GM23248 (cell line): ENCODE measurements around the gene TRIM3. TPM values are rescaled to one million over a fixed set of nuclear protein-coding genes. Genes with fewer than 3 reads are reported as not detected.
A peak's percentile ranks its signal among the peaks of the same experiment; 100 is the strongest.

Source experiments
- DNase-seq: peaks from one replicate; pipeline ENCODE4 v3.0.0-alpha.2; 2015
- H2AFZ ChIP-seq: fragments of 200-600 bp; sonication (generic); 2 replicates; pipeline ENCODE4 v1.6.1; 2016; ENCODE audit warnings: antibody characterized with exemption
- H3F3A ChIP-seq: fragments of 200-600 bp; sonication (generic); 2 replicates; pipeline ENCODE4 v1.6.1; 2016; ENCODE audit warnings: mild to moderate bottlenecking, antibody characterized with exemption, mixed run types; ENCODE audit not compliant: insufficient read depth
- H3K27ac ChIP-seq: fragments of 200-600 bp; sonication (generic); 2 replicates; pipeline ENCODE4 v1.5.1; 2016; ENCODE audit warnings: mild to moderate bottlenecking
- H3K27me3 ChIP-seq: fragments of 200-600 bp; sonication (generic); replicated peaks from 2 replicates; pipeline ENCODE4 v1.6.1; 2016; ENCODE audit warnings: mild to moderate bottlenecking; ENCODE audit not compliant: insufficient read depth
- H3K36me3 ChIP-seq: fragments of 200-600 bp; sonication (generic); 2 replicates; pipeline ENCODE4 v1.6.1; 2016; ENCODE audit warnings: low read depth, mild to moderate bottlenecking
- H3K4me1 ChIP-seq: fragments of 200-600 bp; sonication (generic); 2 replicates; pipeline ENCODE4 v1.6.1; 2016; ENCODE audit warnings: mild to moderate bottlenecking; ENCODE audit not compliant: insufficient read depth
- H3K4me2 ChIP-seq: fragments of 200-600 bp; sonication (generic); one replicate; pipeline ENCODE4 v1.6.1; 2016; ENCODE audit warnings: mild to moderate bottlenecking; ENCODE audit not compliant: unreplicated experiment
- H3K4me3 ChIP-seq: fragments of 200-600 bp; sonication (generic); 2 replicates; pipeline ENCODE4 v1.5.1; 2016; ENCODE audit warnings: mild to moderate bottlenecking
- H3K79me2 ChIP-seq: fragments of 200-600 bp; sonication (generic); 2 replicates; pipeline ENCODE4 v1.6.1; 2016; ENCODE audit warnings: mild to moderate bottlenecking; ENCODE audit not compliant: insufficient read depth
- H3K9ac ChIP-seq: fragments of 200-600 bp; sonication (generic); 2 replicates; pipeline ENCODE4 v1.6.1; 2016; ENCODE audit warnings: mild to moderate bottlenecking
- H3K9me2 ChIP-seq: fragments of 200-600 bp; sonication (generic); 2 replicates; pipeline ENCODE4 v1.6.1; 2016; ENCODE audit warnings: mixed run types, mild to moderate bottlenecking, moderate library complexity; ENCODE audit not compliant: insufficient read depth
- H3K9me3 ChIP-seq: fragments of 200-600 bp; sonication (generic); one replicate; pipeline ENCODE4 v1.6.1; 2017; ENCODE audit warnings: low read depth
- H4K20me1 ChIP-seq: fragments of 200-600 bp; sonication (generic); 2 replicates; pipeline ENCODE4 v1.6.0; 2016; ENCODE audit not compliant: insufficient read depth
- EZH2 ChIP-seq: fragments of 200-600 bp; sonication (generic); IDR thresholded peaks from 2 replicates; pipeline ENCODE4 v1.6.1; 2018; ENCODE audit warnings: antibody characterized with exemption, mild to moderate bottlenecking; ENCODE audit not compliant: insufficient read depth, poor library complexity, severe bottlenecking
- EZH2phosphoT487 ChIP-seq: fragments of 200-600 bp; sonication (generic); IDR thresholded peaks from 2 replicates; pipeline ENCODE4 v1.6.1; 2018; ENCODE audit warnings: antibody characterized with exemption, moderate library complexity, mild to moderate bottlenecking, low read depth; ENCODE audit not compliant: insufficient read depth
- WGBS, 2 experiments: methylation state at CpG; one replicate each; pipeline ENCODE4 v1.1.6; 2015 to 2017; ENCODE audit warnings: low lambda C conversion rate in 2 of 2, low coverage in 1 of 2; ENCODE audit errors: missing lambda C conversion rate in 2 of 2; 5-methylcytosine and 5-hydroxymethylcytosine counted together
- in situ Hi-C: fragments of 300-500 bp; cut with MboI; formaldehyde crosslinking; loops from 2 replicates; pipeline ENCODE4 v1.15.0; 2020
- polyA plus RNA-seq: library from polyadenylated mRNA; unstranded; fragments of >200 nt; fragmentation: Nextera tagmentation; extraction: Ambion mirVana; gene quantifications from 2 replicates; pipeline ENCODE4 v1.2.1, GENCODE V29; 2016
- total RNA-seq: library from RNA; depleted of rRNA; stranded (reverse); fragments of >200 nt; shearing (Covaris generic); gene quantifications from 2 replicates; pipeline ENCODE4 v1.2.3, GENCODE V29; 2014

Gene TRIM3
- total and polyA plus RNA-seq, 2 experiments from 2014 or later = 15.2 to 29.9 TPM

- no peak overlapping the region for H3K4me2 ChIP-seq
- no peaks in the 10 kb centered on the region for H3K27me3 ChIP-seq
- H3K79me2 ChIP-seq = no peaks in the 10 kb centered on the region
- H3K9me2 ChIP-seq = no peaks in the 10 kb centered on the region
- WGBS, 2 experiments = 98 to 100% methylated on average over 2 of the region's 2 CpGs
- H3K36me3 ChIP-seq = peaks cover 9% of the 10 kb centered on the region; the same call in 1 of the 2 replicates
- no peak for TF ChIP-seq EZH2phosphoT487
- no peak for TF ChIP-seq EZH2
- H3K4me3 ChIP-seq = no peak overlapping the region
- H3K4me1 ChIP-seq = peaks cover 11% of the 10 kb centered on the region
- no peak overlapping the region for H2AFZ ChIP-seq
- no peak for DNase-seq
- H3F3A ChIP-seq = no peaks in the 10 kb centered on the region; the same call in 1 of the 2 replicates
- H4K20me1 ChIP-seq = no peaks in the 10 kb centered on the region
- H3K9me3 ChIP-seq = no peaks in the 10 kb centered on the region
- H3K27ac ChIP-seq = no peak overlapping the region
- no peak overlapping the region for H3K9ac ChIP-seq
- in situ Hi-C loops = no loop called here
These were observed 20.6 kb downstream of the TRIM3 start for GRCh38 chr11:6453152-6453551.

- peaks cover 9% of the 10 kb centered on the region; the same call in 1 of the 2 replicates for H3K36me3 ChIP-seq
- no peak overlapping the region for H3K9ac ChIP-seq
- TF ChIP-seq EZH2phosphoT487 (no peak), EZH2 (no peak)
- in situ Hi-C loops = no loop called here
- no peak overlapping the region for H3K27ac ChIP-seq
- H3K4me2 ChIP-seq = no peak overlapping the region
- WGBS, 2 experiments = 72 to 80% methylated on average over 3 of the region's 3 CpGs
- H3K4me1 ChIP-seq = peaks cover 11% of the 10 kb centered on the region
- peak; percentile 60 for DNase-seq
- H3K9me2 ChIP-seq = no peaks in the 10 kb centered on the region
- H3F3A ChIP-seq = no peaks in the 10 kb centered on the region; the same call in 1 of the 2 replicates
- H3K27me3 ChIP-seq = no peaks in the 10 kb centered on the region
- H3K4me3 ChIP-seq = no peak overlapping the region
- no peaks in the 10 kb centered on the region for H3K79me2 ChIP-seq
- no peaks in the 10 kb centered on the region for H4K20me1 ChIP-seq
- no peaks in the 10 kb centered on the region for H3K9me3 ChIP-seq
- H2AFZ ChIP-seq = no peak overlapping the region
These were observed 21.5 kb downstream of the TRIM3 start for GRCh38 chr11:6452219-6452618.

- H2AFZ ChIP-seq = no peak overlapping the region
- H3K9ac ChIP-seq = no peak overlapping the region
- H3K4me3 ChIP-seq = no peak overlapping the region
- peaks cover 11% of the 10 kb centered on the region for H3K4me1 ChIP-seq
- H3K27me3 ChIP-seq = no peaks in the 10 kb centered on the region
- in situ Hi-C loops = loop anchor here (10.0 kb wide), 1 partner anchor 64 kb away; no protein-coding TSS in a partner anchor
- DNase-seq = no peak
- H3F3A ChIP-seq = no peaks in the 10 kb centered on the region; the same call in 1 of the 2 replicates
- H3K36me3 ChIP-seq = peaks cover 4% of the 10 kb centered on the region; the same call in 1 of the 2 replicates
- no peak for TF ChIP-seq EZH2phosphoT487
- TF ChIP-seq EZH2 = no peak
- H3K4me2 ChIP-seq = no peak overlapping the region
- no peaks in the 10 kb centered on the region for H4K20me1 ChIP-seq
- H3K9me3 ChIP-seq = no peaks in the 10 kb centered on the region
- H3K27ac ChIP-seq = no peak overlapping the region
- H3K9me2 ChIP-seq = no peaks in the 10 kb centered on the region
- WGBS, 2 experiments = 100% methylated on average over 1 to 3 of the region's 3 CpGs
- H3K79me2 ChIP-seq = no peaks in the 10 kb centered on the region
These were observed 25.2 kb downstream of the TRIM3 start for GRCh38 chr11:6448574-6448973.

GRCh38 chr11:6443269-6444003 is 30.3 kb downstream of the TRIM3 start:
- H2AFZ ChIP-seq = no peak overlapping the region
- no peak overlapping the region for H3K27ac ChIP-seq
- no peaks in the 10 kb centered on the region for H3K9me2 ChIP-seq
- no peaks in the 10 kb centered on the region for H3K4me1 ChIP-seq
- no peak for TF ChIP-seq EZH2
- TF ChIP-seq EZH2phosphoT487 = no peak
- H3F3A ChIP-seq = no peaks in the 10 kb centered on the region
- DNase-seq = peak; percentile 78
- 28 to 30% methylated on average over 5 of the region's 5 CpGs for WGBS, 2 experiments
- H3K4me3 ChIP-seq = no peak overlapping the region
- no peaks in the 10 kb centered on the region for H3K36me3 ChIP-seq
- no peaks in the 10 kb centered on the region for H3K27me3 ChIP-seq
- no peak overlapping the region for H3K4me2 ChIP-seq
- no peaks in the 10 kb centered on the region for H4K20me1 ChIP-seq
- H3K9ac ChIP-seq = no peak overlapping the region
- no peaks in the 10 kb centered on the region for H3K79me2 ChIP-seq
- no peaks in the 10 kb centered on the region for H3K9me3 ChIP-seq
- in situ Hi-C loops = loop anchor here (10.0 kb wide), 1 partner anchor 59 kb away; no protein-coding TSS in a partner anchor
